Measurements from ENCODE around the gene CLSTN2.

Gene CLSTN2

GRCh38 chr3:140494970-140495369 lies 560.0 kb downstream of the CLSTN2 start:
- Histone ChIP-seq H3K36me3 (ENCODE audit: insufficient read depth, low read length) (no peaks in the 10 kb centered on the region), H3K27me3 (ENCODE audit: insufficient read depth, low read length) (no peaks in the 10 kb centered on the region), H3K4me3 (ENCODE audit: low read length) (no peak overlapping the region), H2AFZ (ENCODE audit: low read depth, low read length) (no peak overlapping the region), H3K4me1 (ENCODE audit: insufficient read depth, low read length) (no peaks in the 10 kb centered on the region), H3K9me3 (ENCODE audit: low read length) (no peaks in the 10 kb centered on the region)

- Histone ChIP-seq H3K4me3 (ENCODE audit: low read length) (no peak overlapping the region), H2AFZ (ENCODE audit: low read depth, low read length) (no peak overlapping the region), H3K9me3 (ENCODE audit: low read length) (no peaks in the 10 kb centered on the region), H3K27me3 (ENCODE audit: insufficient read depth, low read length) (no peaks in the 10 kb centered on the region), H3K36me3 (ENCODE audit: insufficient read depth, low read length) (no peaks in the 10 kb centered on the region), H3K4me1 (ENCODE audit: insufficient read depth, low read length) (no peaks in the 10 kb centered on the region)
Observed at GRCh38 chr3:140497331-140497730, 562.3 kb downstream of the CLSTN2 start.

GRCh38 chr3:140499114-140499757 lies 564.3 kb downstream of the CLSTN2 start:
- no peak overlapping the region for H2AFZ ChIP-seq (ENCODE audit: low read depth, low read length)
- H3K36me3 ChIP-seq (ENCODE audit: insufficient read depth, low read length): no peaks in the 10 kb centered on the region
- no peaks in the 10 kb centered on the region for H3K27me3 ChIP-seq (ENCODE audit: insufficient read depth, low read length)
- H3K4me3 ChIP-seq (ENCODE audit: low read length): no peak overlapping the region
- H3K4me1 ChIP-seq (ENCODE audit: insufficient read depth, low read length): no peaks in the 10 kb centered on the region
- H3K9me3 ChIP-seq (ENCODE audit: low read length): no peaks in the 10 kb centered on the region

- no peaks in the 10 kb centered on the region for H3K27me3 ChIP-seq (ENCODE audit: insufficient read depth, low read length)
- peaks cover 6% of the 10 kb centered on the region for H3K4me1 ChIP-seq (ENCODE audit: insufficient read depth, low read length)
- H2AFZ ChIP-seq (ENCODE audit: low read depth, low read length): no peak overlapping the region
- no peak overlapping the region for H3K4me3 ChIP-seq (ENCODE audit: low read length)
- no peaks in the 10 kb centered on the region for H3K9me3 ChIP-seq (ENCODE audit: low read length)
- no peaks in the 10 kb centered on the region for H3K36me3 ChIP-seq (ENCODE audit: insufficient read depth, low read length)
Observed at GRCh38 chr3:140500473-140500872, 565.5 kb downstream of the CLSTN2 start.

GRCh38 chr3:140501061-140501769 lies 566.2 kb downstream of the CLSTN2 start:
- peaks cover 10% of the 10 kb centered on the region for H3K4me1 ChIP-seq (ENCODE audit: insufficient read depth, low read length)
- H3K9me3 ChIP-seq (ENCODE audit: low read length): no peaks in the 10 kb centered on the region
- H3K4me3 ChIP-seq (ENCODE audit: low read length): no peak overlapping the region
- H3K36me3 ChIP-seq (ENCODE audit: insufficient read depth, low read length): no peaks in the 10 kb centered on the region
- H2AFZ ChIP-seq (ENCODE audit: low read depth, low read length): no peak overlapping the region
- no peaks in the 10 kb centered on the region for H3K27me3 ChIP-seq (ENCODE audit: insufficient read depth, low read length)

- no peaks in the 10 kb centered on the region for H3K36me3 ChIP-seq (ENCODE audit: insufficient read depth, low read length)
- H3K9me3 ChIP-seq (ENCODE audit: low read length): no peaks in the 10 kb centered on the region
- no peak overlapping the region for H2AFZ ChIP-seq (ENCODE audit: low read depth, low read length)
- H3K27me3 ChIP-seq (ENCODE audit: insufficient read depth, low read length): no peaks in the 10 kb centered on the region
- peaks cover 10% of the 10 kb centered on the region for H3K4me1 ChIP-seq (ENCODE audit: insufficient read depth, low read length)
- no peak overlapping the region for H3K4me3 ChIP-seq (ENCODE audit: low read length)
Observed at GRCh38 chr3:140501770-140502364, 566.9 kb downstream of the CLSTN2 start.

GRCh38 chr3:140505213-140505612 lies 570.2 kb downstream of the CLSTN2 start:
- H3K27me3 ChIP-seq (ENCODE audit: insufficient read depth, low read length): peaks cover 3% of the 10 kb centered on the region
- H3K36me3 ChIP-seq (ENCODE audit: insufficient read depth, low read length): no peaks in the 10 kb centered on the region
- H3K9me3 ChIP-seq (ENCODE audit: low read length): no peaks in the 10 kb centered on the region
- no peak overlapping the region for H2AFZ ChIP-seq (ENCODE audit: low read depth, low read length)
- H3K4me1 ChIP-seq (ENCODE audit: insufficient read depth, low read length): peaks cover 10% of the 10 kb centered on the region
- no peak overlapping the region for H3K4me3 ChIP-seq (ENCODE audit: low read length)

- Histone ChIP-seq H3K36me3 (ENCODE audit: insufficient read depth, low read length) (no peaks in the 10 kb centered on the region), H3K4me3 (ENCODE audit: low read length) (no peak overlapping the region), H3K9me3 (ENCODE audit: low read length) (no peaks in the 10 kb centered on the region), H3K4me1 (ENCODE audit: insufficient read depth, low read length) (peaks cover 10% of the 10 kb centered on the region), H2AFZ (ENCODE audit: low read depth, low read length) (no peak overlapping the region), H3K27me3 (ENCODE audit: insufficient read depth, low read length) (peaks cover 3% of the 10 kb centered on the region)
Observed at GRCh38 chr3:140505876-140506275, 570.9 kb downstream of the CLSTN2 start.

GRCh38 chr3:140508550-140508949 lies 573.6 kb downstream of the CLSTN2 start:
- no peak overlapping the region for H2AFZ ChIP-seq (ENCODE audit: low read depth, low read length)
- H3K9me3 ChIP-seq (ENCODE audit: low read length): no peaks in the 10 kb centered on the region
- no peak overlapping the region for H3K4me3 ChIP-seq (ENCODE audit: low read length)
- peaks cover 10% of the 10 kb centered on the region for H3K4me1 ChIP-seq (ENCODE audit: insufficient read depth, low read length)
- H3K36me3 ChIP-seq (ENCODE audit: insufficient read depth, low read length): no peaks in the 10 kb centered on the region
- H3K27me3 ChIP-seq (ENCODE audit: insufficient read depth, low read length): peaks cover 3% of the 10 kb centered on the region

GRCh38 chr3:140509534-140509933 lies 574.5 kb downstream of the CLSTN2 start:
- no peaks in the 10 kb centered on the region for H3K9me3 ChIP-seq (ENCODE audit: low read length)
- H3K4me3 ChIP-seq (ENCODE audit: low read length): no peak overlapping the region
- H3K36me3 ChIP-seq (ENCODE audit: insufficient read depth, low read length): no peaks in the 10 kb centered on the region
- peaks cover 3% of the 10 kb centered on the region for H3K27me3 ChIP-seq (ENCODE audit: insufficient read depth, low read length)
- H3K4me1 ChIP-seq (ENCODE audit: insufficient read depth, low read length): peaks cover 10% of the 10 kb centered on the region
- H2AFZ ChIP-seq (ENCODE audit: low read depth, low read length): no peak overlapping the region

- no peaks in the 10 kb centered on the region for H3K9me3 ChIP-seq (ENCODE audit: low read length)
- peaks cover 5% of the 10 kb centered on the region for H3K4me1 ChIP-seq (ENCODE audit: insufficient read depth, low read length)
- H2AFZ ChIP-seq (ENCODE audit: low read depth, low read length): no peak overlapping the region
- H3K4me3 ChIP-seq (ENCODE audit: low read length): no peak overlapping the region
- H3K36me3 ChIP-seq (ENCODE audit: insufficient read depth, low read length): no peaks in the 10 kb centered on the region
- H3K27me3 ChIP-seq (ENCODE audit: insufficient read depth, low read length): peaks cover 3% of the 10 kb centered on the region
Observed at GRCh38 chr3:140510303-140510861, 575.4 kb downstream of the CLSTN2 start.

GRCh38 chr3:140521751-140522445 lies 586.9 kb downstream of the CLSTN2 start:
- Histone ChIP-seq H3K27me3 (ENCODE audit: insufficient read depth, low read length) (peaks cover 3% of the 10 kb centered on the region), H3K36me3 (ENCODE audit: insufficient read depth, low read length) (no peaks in the 10 kb centered on the region), H3K4me3 (ENCODE audit: low read length) (no peak overlapping the region), H3K4me1 (ENCODE audit: insufficient read depth, low read length) (no peaks in the 10 kb centered on the region), H2AFZ (ENCODE audit: low read depth, low read length) (no peak overlapping the region), H3K9me3 (ENCODE audit: low read length) (no peaks in the 10 kb centered on the region)

Measured in neuron (in vitro differentiated cells).